GM12878 (cell line): Measurements from ENCODE around the gene CHCHD6. TPM values are rescaled to one million over a fixed set of nuclear protein-coding genes. Genes with fewer than 3 reads are reported as not detected.

Source experiments
- ATAC-seq: fragments of 200-7000 bp; cut with Tn5 transposase; 3 replicates; pipeline ENCODE4 v1.9.1; 2020; ENCODE audit warnings: mild to moderate bottlenecking, moderate library complexity
- BruUV-seq: library from RNA; stranded (reverse); fragments of 400-500 nt; replicated peaks from 2 replicates; lab custom pipeline; 2021; lab: Mats Ljungman, UMichigan
- CTCF ChIA-PET: fragments of 300-600 bp; sonication (Branson Sonifier 250); formaldehyde crosslinking; extraction: SDS; loops from one replicate; lab custom pipeline; 2021; ENCODE audit warnings: inconsistent platforms; lab: Yijun Ruan, JAX
- POLR2A ChIA-PET: fragments of 350-600 bp; formaldehyde crosslinking; extraction: SDS; loops from one replicate; lab custom pipeline; 2021; ENCODE audit warnings: inconsistent platforms; lab: Charles Lee
- RAD21 ChIA-PET: fragments of 300-600 bp; sonication (Branson Sonifier 250); formaldehyde crosslinking; loops from one replicate; lab custom pipeline; 2023; ENCODE audit warnings: antibody characterized with exemption; ENCODE audit not compliant: unreplicated experiment; lab: Charles Lee
- SMC1A ChIA-PET: fragments of 300-600 bp; sonication (Branson Sonifier 250); formaldehyde crosslinking; loops from one replicate; lab custom pipeline; 2023; ENCODE audit not compliant: unreplicated experiment, uncharacterized antibody; lab: Charles Lee
- DNase-seq: peaks from one replicate; pipeline ENCODE4 v3.0.0-alpha.2; 2011; ENCODE audit warnings: low read depth, low spot score
- FAIRE-seq: peaks from 3 replicates; lab custom pipeline; 2011; peaks lifted over from hg19 to GRCh38; lab: Jason Lieb, UNC
- H2AFZ ChIP-seq: 2 replicates; pipeline ENCODE4 v1.6.0; 2011; ENCODE audit warnings: low read depth, low read length, control low read depth; ENCODE audit not compliant: control insufficient read depth
- H3K27ac ChIP-seq: 2 replicates; pipeline ENCODE4 v1.5.1; 2011; ENCODE audit warnings: control low read depth; ENCODE audit not compliant: control insufficient read depth, insufficient read depth
- H3K27me3 ChIP-seq, 2 experiments: replicated peaks in 1 of 2; 2 replicates each; pipeline versions ENCODE4 v1.6.0 to v1.6.1; 2011; ENCODE audit warnings: low read length in 1 of 2; ENCODE audit not compliant: control insufficient read depth in 2 of 2, insufficient read depth in 2 of 2
- H3K36me3 ChIP-seq, 2 experiments: 2 replicates each; pipeline ENCODE4 v1.5.1; 2011; ENCODE audit warnings: low read length in 1 of 2; ENCODE audit not compliant: control insufficient read depth in 2 of 2, insufficient read depth in 2 of 2
- H3K4me1 ChIP-seq: 2 replicates; pipeline ENCODE4 v1.6.1; 2011; ENCODE audit warnings: mild to moderate bottlenecking, low read length, moderate library complexity, mixed read lengths; ENCODE audit not compliant: control insufficient read depth, insufficient read depth
- H3K4me2 ChIP-seq: 2 replicates; pipeline ENCODE4 v1.6.0; 2011; ENCODE audit warnings: control low read depth; ENCODE audit not compliant: control insufficient read depth, insufficient read depth
- H3K4me3 ChIP-seq: fragments of 200-600 bp; sonication (generic); 2 replicates; pipeline ENCODE4 v1.5.1; 2016
- H3K79me2 ChIP-seq: 2 replicates; pipeline ENCODE4 v1.6.0; 2011; ENCODE audit warnings: low read length; ENCODE audit not compliant: control insufficient read depth, insufficient read depth
- H3K9ac ChIP-seq: 2 replicates; pipeline ENCODE4 v1.8.0; 2011; ENCODE audit warnings: low read length, control low read depth, mixed read lengths; ENCODE audit not compliant: control insufficient read depth, insufficient read depth
- H3K9me3 ChIP-seq: replicated peaks from 3 replicates; pipeline ENCODE4 v1.5.1; 2011; ENCODE audit warnings: mild to moderate bottlenecking, low read length; ENCODE audit not compliant: control insufficient read depth, insufficient read depth
- H4K20me1 ChIP-seq: 2 replicates; pipeline ENCODE4 v1.6.0; 2011; ENCODE audit not compliant: control insufficient read depth, insufficient read depth
- ZZZ3 ChIP-seq: IDR thresholded peaks from 2 replicates; pipeline ENCODE4 v1.6.1; 2011; ENCODE audit warnings: low read depth; ENCODE audit not compliant: control insufficient read depth, insufficient read length
- WGBS: methylation state at CpG from one replicate; pipeline ENCODE4 v1.1.6; 2016; ENCODE audit warnings: low lambda C conversion rate; ENCODE audit not compliant: insufficient replicate concordance, insufficient coverage; ENCODE audit errors: missing lambda C conversion rate; 5-methylcytosine and 5-hydroxymethylcytosine counted together
- in situ Hi-C: fragments of 300-500 bp; cut with MboI; formaldehyde crosslinking; loops from 9 replicates; pipeline ENCODE4 v1.14.3; 2018; ENCODE audit warnings: mixed read lengths
- intact Hi-C: fragments of 100-400 bp; cut with micrococcal nuclease; formaldehyde crosslinking; loops from one replicate; pipeline ENCODE4 v1.14.2; 2022; ENCODE audit not compliant: unreplicated experiment
- polyA plus RNA-seq, 11 experiments: library from polyadenylated mRNA; depleted of rRNA in 4 of 11; unstranded in 6 of 11; stranded (reverse) in 5 of 11; fragments of >200 nt; fragmentation: Nextera tagmentation in 4 of 11; fragmentation: Illumina TruSeq in 1 of 11; extraction: Ambion mirVana in 4 of 11; extraction: Trizol in 1 of 11; gene quantifications; 1 replicate in 1 of 11; 2 replicates in 10 of 11; pipeline versions ENCODE4 v1.2.1 to v1.2.3, GENCODE V29; 2011 to 2016; ENCODE audit warnings: inconsistent platforms in 2 of 11, missing spikeins in 2 of 11, low read depth in 1 of 11
- total RNA-seq, 4 experiments: library from RNA; depleted of rRNA in 3 of 4; stranded (reverse); fragments of >200 nt in 3 of 4; fragmentation: Illumina TruSeq in 1 of 4; extraction: Trizol in 1 of 4; gene quantifications; 2 replicates each; pipeline versions ENCODE4 v1.2.1 to v1.2.3, GENCODE V29; 2013 to 2021
- TF ChIP-seq, protein P1 (sequence below): fragments of 450-650 bp; IDR thresholded peaks from 2 replicates; pipeline ENCODE4 v1.6.1; 2017; ENCODE audit warnings: borderline replicate concordance

The CHCHD6 gene
- total and polyA plus RNA-seq, 10 of the 15 experiments (the other 5 are each of a cell fraction or from before 2014, with no cell fraction given) = 2.7 to 16.7 (median 12.3) TPM

DNA sequence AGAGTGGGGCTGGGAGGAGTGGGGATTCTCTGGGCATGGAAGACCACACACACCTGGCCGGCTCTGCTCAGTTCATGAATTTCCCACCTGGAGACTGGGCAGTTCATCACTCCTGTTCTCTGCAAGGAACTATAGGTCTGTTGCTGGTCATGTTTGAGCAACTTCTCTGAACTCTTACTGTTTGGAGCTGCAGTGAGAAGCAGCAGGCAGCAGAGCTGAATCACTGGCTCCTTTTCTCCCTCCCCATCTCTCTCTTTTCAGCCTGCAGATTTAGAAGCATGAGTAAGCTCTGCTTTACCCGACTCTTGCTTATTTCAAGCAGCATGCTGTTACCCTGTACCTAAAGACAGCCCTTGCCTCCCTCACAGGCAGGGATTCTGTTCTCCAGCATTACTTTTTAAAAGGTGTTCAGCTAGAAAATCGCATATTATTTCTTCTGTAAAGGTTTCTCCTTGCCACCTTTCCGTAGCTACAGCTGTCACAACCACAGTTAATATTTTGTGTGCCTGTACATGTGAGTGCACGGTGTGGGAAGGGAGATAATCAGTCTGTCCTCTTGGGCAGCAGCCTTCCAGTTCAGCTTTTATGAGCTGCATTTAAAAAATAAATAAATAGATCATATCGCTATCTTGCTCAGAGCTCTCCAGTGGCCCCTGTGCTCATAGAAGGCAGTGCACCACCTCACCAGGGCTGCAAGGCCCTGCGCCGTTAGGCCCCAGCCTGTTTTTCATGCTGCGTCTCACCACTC is 131.6 kb downstream of the CHCHD6 start:
- Histone ChIP-seq H3K79me2 (no peaks in the 10 kb centered on the region), H3K27ac (no peak overlapping the region), H3K27me3 (no peaks in the 10 kb centered on the region), H3K9ac (no peak overlapping the region), H2AFZ (no peak overlapping the region), H3K4me1 (no peaks in the 10 kb centered on the region), H3K4me2 (no peak overlapping the region), H3K36me3 (no peaks in the 10 kb centered on the region; a peak in 1 of 4 replicates), H4K20me1 (no peaks in the 10 kb centered on the region), H3K4me3 (no peak overlapping the region), H3K9me3 (no peaks in the 10 kb centered on the region)
- DNase-seq (no peak), ATAC-seq (no peak), FAIRE-seq (no peak)
- 86% methylated on average over 9 of the region's 9 CpGs for WGBS
- POLR2A ChIA-PET = no interaction called here
- intact Hi-C loops = no loop called here
- CTCF ChIA-PET = no interaction called here
- TF ChIP-seq, protein P1, sequence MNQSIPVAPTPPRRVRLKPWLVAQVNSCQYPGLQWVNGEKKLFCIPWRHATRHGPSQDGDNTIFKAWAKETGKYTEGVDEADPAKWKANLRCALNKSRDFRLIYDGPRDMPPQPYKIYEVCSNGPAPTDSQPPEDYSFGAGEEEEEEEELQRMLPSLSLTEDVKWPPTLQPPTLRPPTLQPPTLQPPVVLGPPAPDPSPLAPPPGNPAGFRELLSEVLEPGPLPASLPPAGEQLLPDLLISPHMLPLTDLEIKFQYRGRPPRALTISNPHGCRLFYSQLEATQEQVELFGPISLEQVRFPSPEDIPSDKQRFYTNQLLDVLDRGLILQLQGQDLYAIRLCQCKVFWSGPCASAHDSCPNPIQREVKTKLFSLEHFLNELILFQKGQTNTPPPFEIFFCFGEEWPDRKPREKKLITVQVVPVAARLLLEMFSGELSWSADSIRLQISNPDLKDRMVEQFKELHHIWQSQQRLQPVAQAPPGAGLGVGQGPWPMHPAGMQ = no peak
- in situ Hi-C loops = no loop called here
- BruUV-seq = no TSS peak
- SMC1A ChIA-PET = no interaction called here
- RAD21 ChIA-PET = no interaction called here

DNA sequence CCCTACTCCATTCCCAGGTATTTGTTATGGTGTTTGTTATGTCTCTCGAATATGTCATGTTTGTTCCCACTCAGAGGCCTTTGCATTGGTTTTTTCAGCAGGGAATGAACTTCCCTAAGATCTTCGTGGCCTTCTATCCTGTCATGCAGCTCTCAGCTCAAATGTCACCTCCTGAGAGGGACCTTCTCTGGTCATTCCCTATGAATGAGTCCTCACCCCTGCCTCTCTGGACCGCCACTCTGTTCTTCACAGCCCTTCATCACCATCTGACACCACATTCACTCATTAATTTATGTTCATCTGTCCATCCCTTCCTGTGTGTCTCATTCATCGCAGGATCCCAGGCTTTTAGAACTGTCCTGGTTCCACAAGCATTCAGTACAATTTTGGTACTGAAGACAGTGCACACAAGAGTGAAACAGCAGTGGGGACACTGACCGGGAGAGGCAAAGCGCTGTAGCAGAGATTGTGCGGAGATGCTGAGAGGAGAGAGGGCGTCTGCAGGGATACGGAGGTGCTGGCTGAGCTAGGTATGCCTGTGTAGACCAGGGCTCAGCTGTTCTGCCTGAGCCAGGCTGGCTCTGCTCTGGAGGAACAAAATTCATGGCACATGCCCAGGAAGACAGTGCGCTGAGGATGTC is 132.3 kb downstream of the CHCHD6 start:
- H2AFZ ChIP-seq = no peak overlapping the region
- BruUV-seq = no TSS peak
- WGBS = 92% methylated on average over 10 of the region's 10 CpGs
- ATAC-seq (no peak), FAIRE-seq (no peak), DNase-seq (no peak)
- in situ Hi-C loops (no loop called here), intact Hi-C loops (no loop called here)
- CTCF ChIA-PET = no interaction called here
- H4K20me1 ChIP-seq = no peaks in the 10 kb centered on the region
- H3K9me3 ChIP-seq = no peaks in the 10 kb centered on the region
- POLR2A ChIA-PET = no interaction called here
- no peaks in the 10 kb centered on the region for H3K4me1 ChIP-seq
- RAD21 ChIA-PET = no interaction called here
- SMC1A ChIA-PET = no interaction called here
- no peaks in the 10 kb centered on the region for H3K79me2 ChIP-seq
- no peak for TF ChIP-seq ZZZ3
- no peak overlapping the region for H3K4me2 ChIP-seq
- H3K27me3 ChIP-seq = no peaks in the 10 kb centered on the region
- H3K4me3 ChIP-seq = no peak overlapping the region
- H3K9ac ChIP-seq = no peak overlapping the region
- H3K36me3 ChIP-seq = no peaks in the 10 kb centered on the region; a peak in 1 of 4 replicates
- no peak overlapping the region for H3K27ac ChIP-seq
